ENCODE measurements around the gene C20orf144.
A peak's percentile ranks its signal among the peaks of the same experiment; 100 is the strongest.
"Not testable (repeated sequence)": the region's sequence is repeated elsewhere in the genome, so short reads cannot be mapped to it uniquely, and the experiment has no call there.

C20orf144 gene

DNA sequence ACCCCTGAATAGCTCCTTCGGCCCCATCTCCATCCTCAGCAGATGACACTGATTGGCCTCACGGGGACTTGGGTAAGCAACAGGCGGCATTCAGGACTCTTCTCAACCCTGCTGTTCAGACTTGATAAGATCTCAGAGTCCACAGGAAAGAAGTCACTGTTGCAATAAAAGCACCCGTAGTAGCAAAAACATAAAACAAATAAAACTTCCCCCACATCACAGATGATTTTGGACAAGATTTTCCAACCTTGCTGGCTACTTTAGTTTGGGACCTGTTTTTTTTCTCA, 17.1 kb upstream of the C20orf144 start:
- H3K36me3 Mint-ChIP-seq (ENCODE audit: low read depth) = peaks cover 49% of the 10 kb centered on the region
- H3K4me1 Mint-ChIP-seq (ENCODE audit: low read depth) = peaks cover 25% of the 10 kb centered on the region
- no peaks in the 10 kb centered on the region for H3K27me3 Mint-ChIP-seq
- H3K27ac Mint-ChIP-seq = no peak overlapping the region
- H3K4me3 Mint-ChIP-seq = no peak overlapping the region
- no peaks in the 10 kb centered on the region for H3K9me3 Mint-ChIP-seq
- DNase-seq = no peak

DNA sequence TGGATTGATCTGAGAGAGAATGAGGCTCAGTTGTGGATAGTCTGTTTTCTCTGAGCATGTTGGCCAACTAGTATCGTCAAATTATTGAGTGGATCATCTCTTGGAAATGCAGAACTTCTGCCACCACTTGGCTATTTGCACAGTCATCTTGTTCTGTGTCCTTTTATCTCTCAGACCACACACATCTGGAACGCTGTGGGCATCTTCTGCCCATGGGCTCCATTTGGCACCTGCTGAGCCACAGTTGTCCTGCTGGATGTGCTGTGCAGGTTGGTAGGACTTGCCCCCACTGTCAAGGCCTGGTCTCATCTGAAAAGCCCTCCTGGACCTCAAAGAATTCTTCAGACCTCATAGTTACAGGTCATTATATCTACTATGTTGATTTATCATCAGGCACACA, 16.7 kb upstream of the C20orf144 start:
- Mint-ChIP-seq H3K9me3 (no peaks in the 10 kb centered on the region), H3K27me3 (no peaks in the 10 kb centered on the region), H3K4me1 (ENCODE audit: low read depth) (peaks cover 27% of the 10 kb centered on the region), H3K4me3 (no peak overlapping the region), H3K36me3 (ENCODE audit: low read depth) (peaks cover 45% of the 10 kb centered on the region), H3K27ac (peak overlapping the region; percentile 30)
- no peak for DNase-seq

DNA sequence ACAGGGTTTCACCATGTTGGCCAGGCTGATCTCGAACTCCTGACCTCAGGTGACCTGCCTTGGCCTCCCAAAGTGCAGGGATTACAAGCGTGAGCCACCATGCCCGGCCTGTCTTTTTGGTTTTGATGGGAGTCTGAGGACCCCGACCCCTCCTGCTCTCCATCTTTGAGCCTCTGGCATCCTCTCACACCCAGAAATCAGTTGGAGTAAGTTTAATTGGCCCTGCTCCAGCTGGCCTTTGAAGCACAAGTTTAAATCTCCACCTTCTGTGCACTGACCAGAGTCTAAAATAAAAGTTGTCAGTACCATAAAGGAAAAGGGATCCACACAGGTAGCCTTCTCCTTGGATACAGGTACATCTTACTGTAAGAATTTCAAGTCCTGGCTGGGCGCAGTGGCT, 15.9 kb upstream of the C20orf144 start:
- DNase-seq = no peak
- H3K27ac Mint-ChIP-seq = no peak overlapping the region
- no peaks in the 10 kb centered on the region for H3K27me3 Mint-ChIP-seq
- H3K4me3 Mint-ChIP-seq = no peak overlapping the region
- no peaks in the 10 kb centered on the region for H3K9me3 Mint-ChIP-seq
- peaks cover 32% of the 10 kb centered on the region for H3K4me1 Mint-ChIP-seq (ENCODE audit: low read depth)
- H3K36me3 Mint-ChIP-seq (ENCODE audit: low read depth) = peaks cover 37% of the 10 kb centered on the region

DNA sequence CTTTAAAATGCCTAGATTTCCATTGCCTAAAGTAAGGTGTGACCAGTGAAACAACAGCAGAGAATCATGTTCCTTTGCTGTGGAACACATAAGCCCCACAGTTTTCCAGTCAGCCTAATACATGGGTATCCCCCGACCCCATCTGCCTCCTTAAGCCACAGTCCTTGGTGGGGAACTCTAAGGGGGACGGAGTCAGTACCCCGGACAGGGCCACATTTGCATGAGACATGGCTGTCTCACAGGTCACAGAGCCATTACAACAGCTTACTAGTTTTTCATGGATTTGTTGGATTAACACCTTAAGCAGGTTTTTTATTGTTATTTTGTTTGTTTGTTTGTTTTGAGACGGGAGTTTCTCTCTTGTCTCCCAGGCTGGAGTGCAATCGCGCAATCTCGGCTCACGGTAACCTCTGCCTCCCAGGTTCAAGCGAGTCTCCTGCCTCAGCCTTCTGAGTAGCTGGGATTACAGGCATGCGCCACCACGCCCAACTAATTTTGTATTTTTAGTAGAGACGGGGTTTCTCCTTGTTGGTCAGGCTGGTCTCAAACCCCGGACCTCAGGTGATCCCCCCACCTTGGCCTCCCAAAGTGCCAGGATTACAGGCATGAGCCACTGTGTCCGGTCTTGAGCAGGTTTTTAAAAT, 15.0 kb upstream of the C20orf144 start:
- H3K4me1 Mint-ChIP-seq (ENCODE audit: low read depth) = peaks cover 41% of the 10 kb centered on the region
- peaks cover 34% of the 10 kb centered on the region for H3K36me3 Mint-ChIP-seq (ENCODE audit: low read depth)
- H3K9me3 Mint-ChIP-seq, DNase-seq, H3K27ac Mint-ChIP-seq, H3K27me3 Mint-ChIP-seq, H3K4me3 Mint-ChIP-seq: not testable (repeated sequence)

DNA sequence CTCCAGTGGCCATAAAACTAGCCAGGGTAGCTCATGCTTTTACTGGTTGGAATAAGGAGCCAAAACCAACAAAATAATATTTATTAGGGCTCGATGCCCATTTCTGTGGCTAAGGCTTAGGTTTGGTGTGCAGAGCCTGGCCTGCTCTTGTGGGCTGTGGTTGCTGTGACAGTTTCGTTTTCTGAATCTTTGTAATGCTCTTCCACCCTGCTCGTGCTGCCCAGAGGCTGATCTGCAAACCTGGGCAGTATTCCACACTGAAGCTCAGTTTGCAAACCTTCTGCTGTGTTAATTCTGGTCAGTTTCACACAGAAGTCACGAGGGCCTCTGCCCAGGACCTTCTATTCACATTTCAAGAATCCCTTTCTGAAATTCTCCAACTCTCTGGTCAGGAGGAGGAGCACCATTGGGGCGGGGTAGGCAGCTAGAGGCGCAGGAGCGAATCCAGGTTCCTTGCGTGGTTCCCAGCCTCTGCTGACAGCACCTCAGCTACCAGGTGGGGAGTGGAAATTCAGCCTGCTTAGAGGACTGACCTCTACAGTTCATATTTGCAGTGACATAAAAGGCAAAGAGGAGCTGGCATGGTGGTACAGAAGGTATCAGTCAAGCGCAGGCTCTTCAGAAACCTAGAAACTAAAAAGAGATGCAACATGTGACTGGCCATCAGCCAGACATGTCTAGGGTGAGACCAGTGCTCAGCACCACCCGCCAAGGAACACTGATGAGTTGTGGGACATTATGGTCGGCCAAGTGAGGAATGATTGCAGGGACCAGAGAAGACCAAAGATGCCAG, 14.3 kb upstream of the C20orf144 start:
- Mint-ChIP-seq H3K9me3 (no peaks in the 10 kb centered on the region), H3K36me3 (ENCODE audit: low read depth) (peaks cover 29% of the 10 kb centered on the region), H3K27me3 (no peaks in the 10 kb centered on the region), H3K27ac (peak overlapping the region; percentile 16), H3K4me1 (ENCODE audit: low read depth) (peaks cover 48% of the 10 kb centered on the region), H3K4me3 (no peak overlapping the region)
- DNase-seq = no peak

DNA sequence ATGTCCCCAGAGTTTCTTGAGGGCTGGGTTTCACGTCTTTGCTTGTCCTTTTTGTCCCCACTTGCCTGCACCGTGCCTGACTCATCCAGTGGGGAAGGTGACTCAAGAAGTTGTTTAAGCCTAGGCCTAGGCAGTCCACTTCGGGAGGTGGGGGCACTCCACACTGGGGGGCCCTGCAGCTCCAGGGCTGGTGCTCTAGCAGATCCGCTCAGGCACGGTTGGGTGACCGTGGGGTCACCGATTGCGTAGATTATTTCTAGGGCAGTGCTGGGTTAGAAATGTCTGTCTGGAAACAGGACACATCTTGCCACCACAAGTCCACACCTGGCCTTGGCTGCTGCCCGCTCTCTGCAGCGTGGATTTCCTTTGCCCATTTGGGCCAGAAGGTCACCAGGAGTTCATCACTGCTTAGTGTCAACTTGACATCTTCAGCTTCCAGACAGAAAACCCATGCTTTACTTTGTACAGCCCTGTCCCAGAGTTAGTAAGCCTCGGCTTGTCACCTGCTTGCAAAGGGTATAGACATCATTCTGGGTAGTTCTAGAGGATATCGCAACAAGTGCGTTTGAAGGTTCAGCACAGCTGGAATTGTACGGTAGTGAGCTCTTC, 13.6 kb upstream of the C20orf144 start:
- Mint-ChIP-seq H3K4me3 (no peak overlapping the region), H3K9me3 (no peaks in the 10 kb centered on the region), H3K4me1 (ENCODE audit: low read depth) (peaks cover 55% of the 10 kb centered on the region), H3K36me3 (ENCODE audit: low read depth) (peaks cover 24% of the 10 kb centered on the region), H3K27ac (no peak overlapping the region), H3K27me3 (no peaks in the 10 kb centered on the region)
- no peak for DNase-seq

DNA sequence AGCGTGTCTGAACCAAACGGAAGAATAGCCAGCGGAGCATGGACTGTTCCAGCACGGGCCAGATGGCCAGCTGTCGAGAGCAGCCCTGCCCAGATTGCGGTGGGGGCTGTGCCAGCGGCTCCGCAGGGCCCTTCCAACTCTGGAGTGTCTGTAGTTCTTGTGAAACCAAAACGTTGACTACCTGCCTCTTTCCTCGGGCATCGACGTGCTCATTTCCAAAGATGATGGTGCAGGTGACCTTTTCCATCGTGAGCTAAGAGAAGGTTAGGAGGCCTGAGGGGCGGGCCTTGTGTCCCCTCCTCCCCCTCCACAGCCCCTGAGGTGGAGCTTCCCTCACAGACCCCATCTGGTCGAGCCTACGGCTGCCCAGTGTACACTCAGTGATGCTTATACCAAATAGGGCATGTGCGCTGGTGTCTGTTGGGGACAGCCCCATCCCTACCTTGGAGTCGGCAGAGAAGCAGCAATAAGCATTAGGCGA, 12.9 kb upstream of the C20orf144 start:
- peak overlapping the region; percentile 26 for H3K27ac Mint-ChIP-seq
- no peak overlapping the region for H3K4me3 Mint-ChIP-seq
- no peak for DNase-seq
- H3K9me3 Mint-ChIP-seq = no peaks in the 10 kb centered on the region
- H3K4me1 Mint-ChIP-seq (ENCODE audit: low read depth) = peaks cover 62% of the 10 kb centered on the region
- H3K36me3 Mint-ChIP-seq (ENCODE audit: low read depth) = peaks cover 24% of the 10 kb centered on the region
- H3K27me3 Mint-ChIP-seq = no peaks in the 10 kb centered on the region

DNA sequence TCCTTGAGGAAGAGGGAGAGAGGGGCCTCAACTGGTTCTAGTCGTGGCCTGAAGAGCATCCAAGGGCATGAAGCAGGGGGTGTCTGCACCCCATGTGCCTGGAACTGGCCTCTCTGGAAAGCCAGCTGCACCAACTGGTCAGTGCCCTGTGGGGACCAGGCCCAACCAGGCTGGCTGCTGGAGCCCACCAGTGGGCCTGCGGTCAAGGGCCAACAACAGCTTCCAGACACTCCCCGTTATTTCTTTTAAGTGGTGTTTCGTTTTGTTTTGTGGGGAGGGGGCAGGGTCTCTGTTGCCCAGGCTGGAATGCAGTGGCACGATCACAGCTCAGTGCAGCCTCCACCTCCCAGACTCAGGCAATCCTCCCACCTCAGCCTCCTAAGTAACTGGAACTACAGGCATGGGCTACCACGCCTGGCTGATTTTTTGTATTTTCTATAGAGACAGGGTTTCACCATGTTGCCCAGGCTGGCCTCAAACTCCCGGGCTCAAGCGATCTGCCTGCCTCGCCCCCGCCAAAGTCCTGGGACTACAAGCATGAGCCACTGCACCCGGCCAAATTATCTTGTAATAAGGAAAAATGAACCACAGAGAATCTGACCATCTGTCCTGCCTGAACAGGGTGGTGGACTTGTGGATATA, 11.9 kb upstream of the C20orf144 start:
- H3K9me3 Mint-ChIP-seq = no peaks in the 10 kb centered on the region
- H3K27me3 Mint-ChIP-seq = no peaks in the 10 kb centered on the region
- DNase-seq = no peak
- H3K36me3 Mint-ChIP-seq (ENCODE audit: low read depth) = peaks cover 14% of the 10 kb centered on the region
- peaks cover 62% of the 10 kb centered on the region for H3K4me1 Mint-ChIP-seq (ENCODE audit: low read depth)
- no peak overlapping the region for H3K27ac Mint-ChIP-seq
- no peak overlapping the region for H3K4me3 Mint-ChIP-seq

DNA sequence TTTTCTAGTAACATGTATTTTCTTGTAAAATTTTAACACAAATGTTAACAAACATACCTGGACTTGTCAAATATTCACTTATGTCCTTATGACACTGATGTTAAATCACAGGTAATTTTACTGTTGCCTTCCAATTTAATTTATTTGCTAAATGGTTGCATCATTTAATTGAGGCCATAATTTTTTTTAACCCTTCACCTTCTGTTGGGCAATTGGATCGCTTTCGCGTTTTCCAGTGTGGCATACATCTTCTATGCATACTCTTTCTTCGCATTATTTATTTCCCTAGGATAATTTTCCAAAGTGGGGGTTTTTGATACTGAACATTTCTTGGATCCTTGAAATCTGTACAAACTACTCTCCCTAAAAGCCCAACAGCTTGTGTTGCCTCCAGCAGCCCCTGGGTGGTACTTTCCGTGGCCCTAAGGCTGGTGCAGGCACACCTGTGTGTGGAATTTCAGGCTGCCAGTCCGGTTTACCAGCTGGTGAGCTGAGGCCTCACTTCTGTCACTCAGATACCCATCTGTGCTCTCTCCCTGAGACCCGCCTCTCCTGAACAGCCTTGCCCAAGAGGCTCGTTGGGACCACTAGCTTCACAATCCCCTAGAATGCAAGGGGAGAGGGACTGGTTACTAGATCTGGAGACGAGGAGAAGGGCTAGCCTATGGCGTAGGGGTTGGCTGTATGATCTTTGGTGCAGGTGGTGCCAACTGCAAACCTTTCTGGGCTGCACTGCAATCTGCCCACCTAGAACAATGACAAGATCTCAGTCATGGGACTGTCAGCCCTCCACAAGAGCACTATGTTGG, 11.2 kb upstream of the C20orf144 start:
- no peaks in the 10 kb centered on the region for H3K27me3 Mint-ChIP-seq
- no peak overlapping the region for H3K4me3 Mint-ChIP-seq
- H3K27ac Mint-ChIP-seq = peak overlapping the region; percentile 88
- no peaks in the 10 kb centered on the region for H3K9me3 Mint-ChIP-seq
- H3K4me1 Mint-ChIP-seq (ENCODE audit: low read depth) = peaks cover 62% of the 10 kb centered on the region
- DNase-seq = no peak
- H3K36me3 Mint-ChIP-seq (ENCODE audit: low read depth) = peaks cover 7% of the 10 kb centered on the region

DNA sequence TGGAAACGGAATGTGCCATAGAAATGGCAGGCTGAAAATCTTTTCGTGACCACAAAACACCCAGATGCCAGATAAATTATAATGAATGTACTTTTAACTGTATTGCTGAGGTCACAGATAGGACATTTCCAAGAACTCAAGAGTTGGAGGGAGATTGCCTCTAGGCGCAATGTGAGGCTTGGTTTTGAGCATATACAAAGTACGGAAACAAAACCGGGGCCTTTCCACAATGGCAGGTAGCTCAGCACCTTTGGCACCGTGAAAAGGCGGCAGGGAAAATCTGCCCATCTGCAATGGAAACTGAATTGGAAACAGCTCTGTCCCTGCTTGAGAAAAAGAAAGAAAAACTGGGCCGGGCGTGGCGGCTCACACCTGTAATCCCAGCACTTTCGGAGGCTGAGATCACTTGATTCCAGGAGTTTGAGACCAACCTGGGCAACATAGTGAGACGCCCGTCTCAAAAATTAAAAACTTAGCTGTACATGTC, 10.5 kb upstream of the C20orf144 start:
- H3K4me1 Mint-ChIP-seq (ENCODE audit: low read depth) = peaks cover 62% of the 10 kb centered on the region
- no peak for DNase-seq
- H3K27me3 Mint-ChIP-seq = no peaks in the 10 kb centered on the region
- H3K36me3 Mint-ChIP-seq (ENCODE audit: low read depth) = peaks cover 4% of the 10 kb centered on the region
- H3K4me3 Mint-ChIP-seq = no peak overlapping the region
- peak overlapping the region; percentile 88 for H3K27ac Mint-ChIP-seq
- no peaks in the 10 kb centered on the region for H3K9me3 Mint-ChIP-seq

DNA sequence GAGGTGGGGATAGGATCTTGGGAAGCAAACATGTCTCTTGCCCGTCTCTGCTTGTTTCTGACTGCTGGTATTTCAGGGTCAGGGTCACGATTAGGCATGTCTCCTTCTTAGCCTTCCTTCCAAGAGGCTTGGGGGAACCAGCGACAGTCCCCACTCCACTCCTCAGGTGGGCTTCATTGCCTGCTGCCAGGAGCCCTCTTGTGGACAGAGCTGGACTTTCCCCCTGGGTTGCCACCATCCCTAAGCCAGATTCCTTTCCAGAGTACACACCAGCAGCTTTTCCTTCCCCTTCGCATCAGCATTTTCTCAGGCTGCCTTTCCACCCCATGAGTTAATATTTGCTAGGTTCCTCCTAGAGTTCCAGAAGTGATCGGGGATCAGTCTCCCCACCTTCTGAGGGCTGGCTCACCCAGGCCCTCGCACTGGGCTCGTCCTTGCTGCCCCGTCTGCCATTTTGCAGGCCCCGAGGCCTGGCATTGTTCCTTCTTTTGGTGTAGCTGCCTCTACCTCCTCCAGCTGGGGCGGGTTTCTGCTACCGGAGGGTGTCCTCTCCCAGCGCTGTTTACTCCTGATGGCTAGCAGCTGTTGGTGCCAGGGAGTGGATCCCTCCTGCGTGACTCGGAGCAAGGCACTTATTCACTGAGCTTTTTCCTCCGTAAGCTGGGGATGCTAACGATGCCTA, 8.8 kb upstream of the C20orf144 start:
- H3K27me3 Mint-ChIP-seq = no peaks in the 10 kb centered on the region
- DNase-seq = peak; percentile 59
- no peak overlapping the region for H3K4me3 Mint-ChIP-seq
- H3K36me3 Mint-ChIP-seq (ENCODE audit: low read depth) = peaks cover 1% of the 10 kb centered on the region
- no peaks in the 10 kb centered on the region for H3K9me3 Mint-ChIP-seq
- H3K27ac Mint-ChIP-seq = peak overlapping the region; percentile 88
- H3K4me1 Mint-ChIP-seq (ENCODE audit: low read depth) = peaks cover 53% of the 10 kb centered on the region

DNA sequence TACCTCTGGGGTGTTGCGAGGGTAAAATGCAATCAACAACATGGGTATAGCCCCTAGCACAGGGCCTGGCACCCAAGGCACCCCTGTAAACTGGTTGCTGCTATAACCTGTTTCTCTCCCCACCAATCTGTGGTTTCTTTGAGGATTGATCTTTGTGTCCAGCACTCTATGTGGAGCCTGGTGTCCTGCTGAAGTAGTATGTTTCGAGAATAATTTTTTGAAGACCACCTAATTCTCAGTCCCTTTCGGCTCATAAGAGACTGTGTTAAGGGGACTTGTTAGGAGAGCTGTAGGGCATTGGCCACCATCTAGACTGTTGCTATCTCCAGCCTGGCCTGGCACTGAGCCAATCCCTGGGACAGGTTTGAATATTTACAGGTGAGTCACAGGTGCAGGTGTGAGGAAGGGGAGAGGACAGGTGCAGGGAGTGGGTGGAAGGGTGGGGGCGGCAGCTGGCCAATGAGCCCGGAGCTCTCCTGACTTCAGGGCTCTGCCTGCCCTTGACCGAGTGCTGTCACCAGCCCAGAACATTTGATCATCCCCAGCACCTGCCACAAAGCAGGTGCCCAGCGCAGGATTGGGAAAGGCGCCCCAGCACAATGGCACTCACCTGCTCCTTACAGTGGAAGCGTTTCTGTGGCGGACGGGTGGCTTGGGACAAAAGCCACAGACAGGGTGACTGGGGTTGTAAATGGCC, 8.1 kb upstream of the C20orf144 start:
- Mint-ChIP-seq H3K36me3 (ENCODE audit: low read depth) (peaks cover 4% of the 10 kb centered on the region), H3K4me3 (no peak overlapping the region), H3K27me3 (no peaks in the 10 kb centered on the region), H3K9me3 (no peaks in the 10 kb centered on the region), H3K27ac (no peak overlapping the region), H3K4me1 (ENCODE audit: low read depth) (peaks cover 47% of the 10 kb centered on the region)
- DNase-seq = no peak

DNA sequence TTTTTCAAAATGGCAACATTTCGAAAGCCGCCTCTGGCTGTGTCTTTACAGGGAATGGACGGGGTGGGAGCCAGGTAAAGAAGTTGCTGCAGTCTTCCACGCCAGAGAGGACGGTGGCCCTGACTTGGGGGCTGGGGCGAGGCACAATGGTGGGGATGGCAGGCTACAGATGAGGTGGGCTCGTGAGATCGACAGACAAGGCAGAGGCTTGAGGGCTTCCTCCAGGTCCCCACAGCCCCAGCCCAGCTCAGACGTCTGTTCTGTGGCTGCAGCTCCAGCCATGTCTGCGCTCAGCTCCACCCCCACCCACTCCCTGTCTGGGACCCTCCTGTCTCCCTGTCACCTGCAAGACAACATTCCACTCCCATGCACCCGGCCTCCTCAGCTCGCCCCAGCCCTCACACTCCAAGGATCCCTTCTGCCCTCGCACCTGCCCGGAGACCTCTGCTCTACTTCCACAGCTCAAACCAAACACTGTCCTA, 7.4 kb upstream of the C20orf144 start:
- no peaks in the 10 kb centered on the region for H3K9me3 Mint-ChIP-seq
- H3K36me3 Mint-ChIP-seq (ENCODE audit: low read depth) = peaks cover 6% of the 10 kb centered on the region
- no peak overlapping the region for H3K4me3 Mint-ChIP-seq
- no peak for DNase-seq
- H3K27me3 Mint-ChIP-seq = no peaks in the 10 kb centered on the region
- H3K4me1 Mint-ChIP-seq (ENCODE audit: low read depth) = peaks cover 41% of the 10 kb centered on the region
- peak overlapping the region; percentile 29 for H3K27ac Mint-ChIP-seq

Measured in activated T-cell treated with anti-CD3 and anti-CD28 coated beads, Interleukin-2, amount 50 U/mL, for 24 hours (primary cell).